ENCODE measurements around the gene CCDC47.

DNA sequence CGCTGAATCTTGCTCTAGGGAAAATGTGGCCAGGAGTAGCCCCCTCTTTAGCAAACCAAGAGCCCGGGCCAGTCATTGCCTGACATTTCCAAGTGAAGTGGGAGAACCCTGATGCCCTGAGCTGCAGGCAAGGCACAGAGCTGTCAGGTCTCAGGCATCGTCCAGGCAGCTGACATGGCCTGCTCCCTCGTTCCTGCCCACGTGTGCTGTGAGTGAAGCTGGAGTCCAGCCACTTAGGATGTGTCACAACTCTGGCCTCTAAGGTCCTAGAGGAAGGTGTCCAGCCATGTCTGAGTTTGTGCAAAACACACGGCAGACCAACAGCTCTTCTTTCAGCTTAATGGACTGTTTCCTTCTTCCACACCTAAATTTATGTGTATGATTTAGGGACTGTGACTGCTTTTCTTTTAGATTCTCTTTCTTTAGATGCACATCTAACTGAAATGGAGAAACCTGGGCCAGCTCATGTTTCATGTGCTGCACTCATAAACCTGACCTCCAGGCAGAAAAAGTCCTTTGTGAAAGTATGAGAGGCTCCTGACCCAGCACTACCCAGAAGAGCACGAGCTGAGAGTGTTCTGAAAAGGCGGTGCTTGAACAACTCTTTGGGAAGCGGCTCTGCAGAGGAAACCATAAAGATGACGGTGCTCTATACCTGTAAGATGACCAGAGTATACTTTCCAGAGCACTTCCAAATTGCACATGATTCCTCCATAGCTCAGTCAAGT lies 58.7 kb downstream of the CCDC47 start:
- TF ChIP-seq, protein P1, sequence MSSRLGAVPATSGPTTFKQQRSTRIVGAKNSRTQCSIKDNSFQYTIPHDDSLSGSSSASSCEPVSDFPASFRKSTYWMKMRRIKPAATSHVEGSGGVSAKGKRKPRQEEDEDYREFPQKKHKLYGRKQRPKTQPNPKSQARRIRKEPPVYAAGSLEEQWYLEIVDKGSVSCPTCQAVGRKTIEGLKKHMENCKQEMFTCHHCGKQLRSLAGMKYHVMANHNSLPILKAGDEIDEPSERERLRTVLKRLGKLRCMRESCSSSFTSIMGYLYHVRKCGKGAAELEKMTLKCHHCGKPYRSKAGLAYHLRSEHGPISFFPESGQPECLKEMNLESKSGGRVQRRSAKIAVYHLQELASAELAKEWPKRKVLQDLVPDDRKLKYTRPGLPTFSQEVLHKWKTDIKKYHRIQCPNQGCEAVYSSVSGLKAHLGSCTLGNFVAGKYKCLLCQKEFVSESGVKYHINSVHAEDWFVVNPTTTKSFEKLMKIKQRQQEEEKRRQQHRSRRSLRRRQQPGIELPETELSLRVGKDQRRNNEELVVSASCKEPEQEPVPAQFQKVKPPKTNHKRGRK (CRISPR knock-in tag; IDR thresholded peaks at IDR 0.05; ENCODE audit: borderline replicate concordance), result no peak
- TF ChIP-seq GTF2I (CRISPR knock-in tag; conservative IDR thresholded peaks at IDR 0.05) (no peak), TCF7 (CRISPR knock-in tag; IDR thresholded peaks at IDR 0.05; ENCODE audit: low read depth) (no peak), NFYB (CRISPR knock-in tag; conservative IDR thresholded peaks at IDR 0.05; ENCODE audit: low read depth) (no peak), NFE2L1 (CRISPR knock-in tag; IDR thresholded peaks at IDR 0.05) (no peak), SP1 (CRISPR knock-in tag; conservative IDR thresholded peaks at IDR 0.05) (no peak), USF1 (CRISPR knock-in tag; IDR thresholded peaks at IDR 0.05) (no peak), TEAD4 (CRISPR knock-in tag; IDR thresholded peaks at IDR 0.05) (no peak), PREB (CRISPR knock-in tag; IDR thresholded peaks at IDR 0.05; ENCODE audit: borderline replicate concordance) (no peak)
- TF ChIP-seq, protein P2, sequence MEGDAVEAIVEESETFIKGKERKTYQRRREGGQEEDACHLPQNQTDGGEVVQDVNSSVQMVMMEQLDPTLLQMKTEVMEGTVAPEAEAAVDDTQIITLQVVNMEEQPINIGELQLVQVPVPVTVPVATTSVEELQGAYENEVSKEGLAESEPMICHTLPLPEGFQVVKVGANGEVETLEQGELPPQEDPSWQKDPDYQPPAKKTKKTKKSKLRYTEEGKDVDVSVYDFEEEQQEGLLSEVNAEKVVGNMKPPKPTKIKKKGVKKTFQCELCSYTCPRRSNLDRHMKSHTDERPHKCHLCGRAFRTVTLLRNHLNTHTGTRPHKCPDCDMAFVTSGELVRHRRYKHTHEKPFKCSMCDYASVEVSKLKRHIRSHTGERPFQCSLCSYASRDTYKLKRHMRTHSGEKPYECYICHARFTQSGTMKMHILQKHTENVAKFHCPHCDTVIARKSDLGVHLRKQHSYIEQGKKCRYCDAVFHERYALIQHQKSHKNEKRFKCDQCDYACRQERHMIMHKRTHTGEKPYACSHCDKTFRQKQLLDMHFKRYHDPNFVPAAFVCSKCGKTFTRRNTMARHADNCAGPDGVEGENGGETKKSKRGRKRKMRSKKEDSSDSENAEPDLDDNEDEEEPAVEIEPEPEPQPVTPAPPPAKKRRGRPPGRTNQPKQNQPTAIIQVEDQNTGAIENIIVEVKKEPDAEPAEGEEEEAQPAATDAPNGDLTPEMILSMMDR (IDR thresholded peaks at IDR 0.05), result no peak
- TF ChIP-seq, protein P3, sequence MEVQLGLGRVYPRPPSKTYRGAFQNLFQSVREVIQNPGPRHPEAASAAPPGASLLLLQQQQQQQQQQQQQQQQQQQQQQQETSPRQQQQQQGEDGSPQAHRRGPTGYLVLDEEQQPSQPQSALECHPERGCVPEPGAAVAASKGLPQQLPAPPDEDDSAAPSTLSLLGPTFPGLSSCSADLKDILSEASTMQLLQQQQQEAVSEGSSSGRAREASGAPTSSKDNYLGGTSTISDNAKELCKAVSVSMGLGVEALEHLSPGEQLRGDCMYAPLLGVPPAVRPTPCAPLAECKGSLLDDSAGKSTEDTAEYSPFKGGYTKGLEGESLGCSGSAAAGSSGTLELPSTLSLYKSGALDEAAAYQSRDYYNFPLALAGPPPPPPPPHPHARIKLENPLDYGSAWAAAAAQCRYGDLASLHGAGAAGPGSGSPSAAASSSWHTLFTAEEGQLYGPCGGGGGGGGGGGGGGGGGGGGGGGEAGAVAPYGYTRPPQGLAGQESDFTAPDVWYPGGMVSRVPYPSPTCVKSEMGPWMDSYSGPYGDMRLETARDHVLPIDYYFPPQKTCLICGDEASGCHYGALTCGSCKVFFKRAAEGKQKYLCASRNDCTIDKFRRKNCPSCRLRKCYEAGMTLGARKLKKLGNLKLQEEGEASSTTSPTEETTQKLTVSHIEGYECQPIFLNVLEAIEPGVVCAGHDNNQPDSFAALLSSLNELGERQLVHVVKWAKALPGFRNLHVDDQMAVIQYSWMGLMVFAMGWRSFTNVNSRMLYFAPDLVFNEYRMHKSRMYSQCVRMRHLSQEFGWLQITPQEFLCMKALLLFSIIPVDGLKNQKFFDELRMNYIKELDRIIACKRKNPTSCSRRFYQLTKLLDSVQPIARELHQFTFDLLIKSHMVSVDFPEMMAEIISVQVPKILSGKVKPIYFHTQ (CRISPR knock-in tag; IDR thresholded peaks at IDR 0.05), result no peak
- TF ChIP-seq, protein P4, sequence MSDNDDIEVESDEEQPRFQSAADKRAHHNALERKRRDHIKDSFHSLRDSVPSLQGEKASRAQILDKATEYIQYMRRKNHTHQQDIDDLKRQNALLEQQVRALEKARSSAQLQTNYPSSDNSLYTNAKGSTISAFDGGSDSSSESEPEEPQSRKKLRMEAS (CRISPR knock-in tag; IDR thresholded peaks at IDR 0.05), result no peak
